Esophagus muscularis mucosa (tissue), 4 donors: ENCODE data around the gene ZNF268.

ENCODE experiments used
- EP300 ChIP-seq: sonication (generic); formaldehyde crosslinking; IDR thresholded peaks from one replicate; pipeline ENCODE4 v1.6.1; 2017; ENCODE audit warnings: antibody characterized with exemption
- POLR2AphosphoS5 ChIP-seq, 2 donors: sonication (generic); formaldehyde crosslinking; IDR thresholded peaks; one replicate each; pipeline ENCODE4 v1.6.1; 2017; ENCODE audit warnings: antibody characterized with exemption in 2 of 2
- TF ChIP-seq, protein P1 (sequence below), 3 experiments: fragments of 200-600 bp in 2 of 3; fragments of 450-650 bp in 1 of 3; sonication (generic) in 2 of 3; IDR thresholded peaks; one replicate each; pipeline ENCODE4 v1.5.1; 2017 to 2019; ENCODE audit warnings: antibody characterized with exemption in 3 of 3, mild to moderate bottlenecking in 2 of 3, moderate library complexity in 1 of 3

GRCh38 chr12:133215724-133216123 is 34.4 kb downstream of the ZNF268 start:
- TF ChIP-seq, protein P1, sequence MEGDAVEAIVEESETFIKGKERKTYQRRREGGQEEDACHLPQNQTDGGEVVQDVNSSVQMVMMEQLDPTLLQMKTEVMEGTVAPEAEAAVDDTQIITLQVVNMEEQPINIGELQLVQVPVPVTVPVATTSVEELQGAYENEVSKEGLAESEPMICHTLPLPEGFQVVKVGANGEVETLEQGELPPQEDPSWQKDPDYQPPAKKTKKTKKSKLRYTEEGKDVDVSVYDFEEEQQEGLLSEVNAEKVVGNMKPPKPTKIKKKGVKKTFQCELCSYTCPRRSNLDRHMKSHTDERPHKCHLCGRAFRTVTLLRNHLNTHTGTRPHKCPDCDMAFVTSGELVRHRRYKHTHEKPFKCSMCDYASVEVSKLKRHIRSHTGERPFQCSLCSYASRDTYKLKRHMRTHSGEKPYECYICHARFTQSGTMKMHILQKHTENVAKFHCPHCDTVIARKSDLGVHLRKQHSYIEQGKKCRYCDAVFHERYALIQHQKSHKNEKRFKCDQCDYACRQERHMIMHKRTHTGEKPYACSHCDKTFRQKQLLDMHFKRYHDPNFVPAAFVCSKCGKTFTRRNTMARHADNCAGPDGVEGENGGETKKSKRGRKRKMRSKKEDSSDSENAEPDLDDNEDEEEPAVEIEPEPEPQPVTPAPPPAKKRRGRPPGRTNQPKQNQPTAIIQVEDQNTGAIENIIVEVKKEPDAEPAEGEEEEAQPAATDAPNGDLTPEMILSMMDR (IDR thresholded peaks at IDR 0.05), result no peak
- no peak for TF ChIP-seq EP300
- no peak for TF ChIP-seq POLR2AphosphoS5 (IDR thresholded peaks at IDR 0.05)
